PFSK-1 (cell line): Measurements from ENCODE around the gene GMDS.

Experiments used
- FOXP2 ChIP-seq: optimal IDR thresholded peaks from 2 replicates; pipeline ENCODE3; 2011; ENCODE audit warnings: borderline replicate concordance, control low read depth, inconsistent platforms; ENCODE audit not compliant: insufficient read depth; ENCODE audit errors: extremely low read length, extremely low read depth
- POLR2AphosphoS5 ChIP-seq: IDR thresholded peaks from 2 replicates; pipeline ENCODE4 v1.6.1; 2012; ENCODE audit warnings: low read depth, mild to moderate bottlenecking, control low read depth, low read length, moderate library complexity
- SIN3A ChIP-seq: IDR thresholded peaks from 2 replicates; pipeline ENCODE4 v1.6.1; 2012; ENCODE audit warnings: mild to moderate bottlenecking, low read length, moderate library complexity, borderline replicate concordance; ENCODE audit not compliant: insufficient read depth
- TAF1 ChIP-seq: IDR thresholded peaks from 2 replicates; pipeline ENCODE4 v1.6.1; 2012; ENCODE audit warnings: low read length, control low read depth, borderline replicate concordance; ENCODE audit not compliant: insufficient read depth
- TF ChIP-seq, protein P1 (sequence below), 2 experiments: IDR thresholded peaks; 2 replicates each; pipeline versions ENCODE4 v1.6.1 to v1.8.0; 2011 to 2012; ENCODE audit warnings: low read depth in 2 of 2, low read length in 2 of 2, control low read depth in 1 of 2, inconsistent platforms in 1 of 2, mild to moderate bottlenecking in 1 of 2, moderate library complexity in 1 of 2; ENCODE audit not compliant: insufficient read depth in 1 of 2

The GMDS gene

DNA sequence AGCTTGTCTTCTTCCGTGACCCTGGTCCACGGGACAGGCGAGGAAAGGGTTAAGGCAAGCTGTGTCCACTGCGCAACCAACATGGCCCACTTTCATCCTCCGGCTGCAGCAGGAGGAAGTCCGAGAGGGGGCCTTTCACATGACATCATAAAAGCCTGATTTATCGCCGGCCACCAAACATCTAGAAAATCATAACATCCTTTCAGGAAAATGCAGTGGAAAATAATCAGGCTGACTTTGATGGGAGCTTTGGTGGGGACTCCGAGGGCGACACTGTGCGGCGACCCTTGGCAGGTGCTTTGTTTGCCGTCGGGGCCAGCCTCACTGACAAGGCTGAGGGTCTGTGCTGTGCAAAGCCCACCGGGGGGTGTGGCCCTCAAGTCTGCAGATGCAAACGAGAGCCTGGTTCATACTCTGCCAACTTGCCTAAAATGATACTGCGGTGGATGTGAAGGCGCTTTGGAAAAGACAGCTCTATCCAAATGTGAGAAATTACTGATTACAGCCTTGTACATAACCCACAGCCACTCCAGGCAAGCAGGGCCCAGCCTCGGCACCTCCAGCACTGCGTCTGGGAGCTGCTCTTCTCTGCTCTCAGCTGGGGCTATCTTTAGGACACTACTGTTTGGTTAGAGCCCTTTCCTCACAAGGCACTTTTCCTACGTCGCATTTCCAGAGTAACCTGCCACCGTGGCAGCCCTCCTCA, 609.9 kb downstream of the GMDS start:
- TF ChIP-seq TAF1 (no peak), POLR2AphosphoS5 (no peak), SIN3A (no peak), FOXP2 (no peak)
- TF ChIP-seq, protein P1, sequence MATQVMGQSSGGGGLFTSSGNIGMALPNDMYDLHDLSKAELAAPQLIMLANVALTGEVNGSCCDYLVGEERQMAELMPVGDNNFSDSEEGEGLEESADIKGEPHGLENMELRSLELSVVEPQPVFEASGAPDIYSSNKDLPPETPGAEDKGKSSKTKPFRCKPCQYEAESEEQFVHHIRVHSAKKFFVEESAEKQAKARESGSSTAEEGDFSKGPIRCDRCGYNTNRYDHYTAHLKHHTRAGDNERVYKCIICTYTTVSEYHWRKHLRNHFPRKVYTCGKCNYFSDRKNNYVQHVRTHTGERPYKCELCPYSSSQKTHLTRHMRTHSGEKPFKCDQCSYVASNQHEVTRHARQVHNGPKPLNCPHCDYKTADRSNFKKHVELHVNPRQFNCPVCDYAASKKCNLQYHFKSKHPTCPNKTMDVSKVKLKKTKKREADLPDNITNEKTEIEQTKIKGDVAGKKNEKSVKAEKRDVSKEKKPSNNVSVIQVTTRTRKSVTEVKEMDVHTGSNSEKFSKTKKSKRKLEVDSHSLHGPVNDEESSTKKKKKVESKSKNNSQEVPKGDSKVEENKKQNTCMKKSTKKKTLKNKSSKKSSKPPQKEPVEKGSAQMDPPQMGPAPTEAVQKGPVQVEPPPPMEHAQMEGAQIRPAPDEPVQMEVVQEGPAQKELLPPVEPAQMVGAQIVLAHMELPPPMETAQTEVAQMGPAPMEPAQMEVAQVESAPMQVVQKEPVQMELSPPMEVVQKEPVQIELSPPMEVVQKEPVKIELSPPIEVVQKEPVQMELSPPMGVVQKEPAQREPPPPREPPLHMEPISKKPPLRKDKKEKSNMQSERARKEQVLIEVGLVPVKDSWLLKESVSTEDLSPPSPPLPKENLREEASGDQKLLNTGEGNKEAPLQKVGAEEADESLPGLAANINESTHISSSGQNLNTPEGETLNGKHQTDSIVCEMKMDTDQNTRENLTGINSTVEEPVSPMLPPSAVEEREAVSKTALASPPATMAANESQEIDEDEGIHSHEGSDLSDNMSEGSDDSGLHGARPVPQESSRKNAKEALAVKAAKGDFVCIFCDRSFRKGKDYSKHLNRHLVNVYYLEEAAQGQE (IDR thresholded peaks at IDR 0.05; ENCODE audit: insufficient read depth in 1 of 2, low read depth in 2 of 2, low read length in 2 of 2), result no peak

- TF ChIP-seq TAF1 (no peak), POLR2AphosphoS5 (no peak), FOXP2 (no peak), SIN3A (no peak)
- TF ChIP-seq, protein P1 (IDR thresholded peaks at IDR 0.05; ENCODE audit: insufficient read depth in 1 of 2, low read depth in 2 of 2, low read length in 2 of 2), result no peak
Observed at GRCh38 chr6:1634081-1634480, 611.3 kb downstream of the GMDS start.

GRCh38 chr6:1633366-1634021, 611.9 kb downstream of the GMDS start:
- no peak for TF ChIP-seq SIN3A
- TF ChIP-seq TAF1, result no peak

- TF ChIP-seq, protein P1 (IDR thresholded peaks at IDR 0.05; ENCODE audit: insufficient read depth in 1 of 2, low read depth in 2 of 2, low read length in 2 of 2), result no peak
- TF ChIP-seq SIN3A, result no peak
Observed at GRCh38 chr6:1631251-1631650, 614.2 kb downstream of the GMDS start.

DNA sequence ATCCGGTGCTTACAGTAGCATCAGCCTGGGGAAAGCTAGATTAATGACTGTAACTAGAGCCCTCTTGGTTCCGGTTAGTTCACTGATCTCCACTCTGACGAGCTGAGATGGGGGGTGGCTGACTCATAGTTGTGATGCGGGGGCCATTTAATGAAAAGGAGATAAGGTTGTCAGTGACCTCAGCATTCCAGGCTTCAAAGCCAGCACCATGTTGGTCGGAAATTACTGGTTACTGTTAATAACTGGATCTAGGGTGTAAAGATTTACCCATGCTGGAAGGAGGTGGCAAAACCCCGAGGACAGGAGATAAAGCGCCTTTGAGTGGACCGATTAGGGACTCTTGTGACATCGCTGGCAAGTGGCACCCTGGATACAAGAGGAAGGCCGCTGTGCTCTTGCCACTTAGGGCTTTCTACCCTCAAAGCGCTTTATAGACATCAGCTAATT, 614.6 kb downstream of the GMDS start:
- TF ChIP-seq, protein P1 (IDR thresholded peaks at IDR 0.05; ENCODE audit: insufficient read depth in 1 of 2, low read depth in 2 of 2, low read length in 2 of 2), result no peak
- TF ChIP-seq SIN3A (no peak), POLR2AphosphoS5 (no peak), FOXP2 (no peak)
